AG04449 (cell line): ENCODE data around the gene FGF21.
"Not testable (repeated sequence)": the region's sequence is repeated elsewhere in the genome, so short reads cannot be mapped to it uniquely, and the experiment has no call there.

Experiments
- CTCF ChIA-PET: fragments of 350-600 bp; formaldehyde crosslinking; extraction: SDS; loops from one replicate; lab custom pipeline; 2021; ENCODE audit warnings: antibody characterized with exemption; lab: Yijun Ruan, JAX
- POLR2A ChIA-PET: fragments of 400-600, 350-600 bp; formaldehyde crosslinking; extraction: SDS; loops from one replicate; lab custom pipeline; 2020; ENCODE audit warnings: antibody characterized with exemption, inconsistent platforms; lab: Yijun Ruan, JAX
- DNase-seq: peaks from one replicate; pipeline ENCODE4 v3.0.0-alpha.2; 2010; ENCODE audit warnings: low read depth, low spot score
- H3K4me3 ChIP-seq: 2 replicates; pipeline ENCODE4 v1.5.1; 2011; ENCODE audit warnings: low read depth, mild to moderate bottlenecking, control low read depth, low read length
- TF ChIP-seq, protein P1 (sequence below): IDR thresholded peaks from one replicate; pipeline ENCODE4 v1.5.1; 2011; ENCODE audit warnings: mild to moderate bottlenecking, moderate library complexity, low read length, control low read depth, inconsistent platforms; ENCODE audit not compliant: insufficient read depth; ENCODE audit errors: missing control alignments

The FGF21 gene

DNA sequence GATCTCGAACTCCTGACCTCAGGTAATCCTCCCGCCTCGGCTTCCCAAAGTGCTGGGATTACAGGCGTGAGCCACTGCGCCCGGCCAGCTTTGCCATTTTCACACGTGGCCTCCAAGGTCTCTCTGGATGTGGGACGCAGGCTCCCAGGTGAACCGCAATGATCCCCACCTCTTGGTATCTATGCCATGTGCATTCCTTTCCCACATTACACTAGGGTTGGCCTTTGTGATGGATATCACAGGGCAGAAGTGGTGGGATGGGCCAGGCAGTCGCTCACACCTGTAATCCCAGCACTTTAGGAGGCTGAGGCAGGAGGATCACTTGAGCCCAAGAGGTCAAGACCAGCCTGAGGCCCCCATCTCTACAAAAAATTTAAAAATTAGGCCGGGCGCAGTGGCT is 22.4 kb downstream of the FGF21 start:
- no peak for DNase-seq
- ChIA-PET POLR2A (no interaction called here), CTCF (interaction anchor here (1.0 to 23.0 kb wide), 4 partner anchors 10 to 215 kb away, joined by 3 to 737 read pairs (median 11); partner anchors contain the start of gene HSD17B14)
- TF ChIP-seq, protein P1, sequence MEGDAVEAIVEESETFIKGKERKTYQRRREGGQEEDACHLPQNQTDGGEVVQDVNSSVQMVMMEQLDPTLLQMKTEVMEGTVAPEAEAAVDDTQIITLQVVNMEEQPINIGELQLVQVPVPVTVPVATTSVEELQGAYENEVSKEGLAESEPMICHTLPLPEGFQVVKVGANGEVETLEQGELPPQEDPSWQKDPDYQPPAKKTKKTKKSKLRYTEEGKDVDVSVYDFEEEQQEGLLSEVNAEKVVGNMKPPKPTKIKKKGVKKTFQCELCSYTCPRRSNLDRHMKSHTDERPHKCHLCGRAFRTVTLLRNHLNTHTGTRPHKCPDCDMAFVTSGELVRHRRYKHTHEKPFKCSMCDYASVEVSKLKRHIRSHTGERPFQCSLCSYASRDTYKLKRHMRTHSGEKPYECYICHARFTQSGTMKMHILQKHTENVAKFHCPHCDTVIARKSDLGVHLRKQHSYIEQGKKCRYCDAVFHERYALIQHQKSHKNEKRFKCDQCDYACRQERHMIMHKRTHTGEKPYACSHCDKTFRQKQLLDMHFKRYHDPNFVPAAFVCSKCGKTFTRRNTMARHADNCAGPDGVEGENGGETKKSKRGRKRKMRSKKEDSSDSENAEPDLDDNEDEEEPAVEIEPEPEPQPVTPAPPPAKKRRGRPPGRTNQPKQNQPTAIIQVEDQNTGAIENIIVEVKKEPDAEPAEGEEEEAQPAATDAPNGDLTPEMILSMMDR: no peak
- H3K4me3 ChIP-seq: no peak overlapping the region

- no peak overlapping the region for H3K4me3 ChIP-seq
- no peak for DNase-seq
- POLR2A ChIA-PET: no interaction called here
- TF ChIP-seq, protein P1: no peak
- CTCF ChIA-PET: interaction anchor here (0.6 to 23.0 kb wide), 7 partner anchors 7 to 214 kb away, joined by 3 to 737 read pairs (median 4); partner anchors contain the start of genes GYS1, HSD17B14, IZUMO1 and RUVBL2
These were observed 24.3 kb downstream of the FGF21 start for GRCh38 chr19:48779636-48780035.

GRCh38 chr19:48780631-48781391 is 25.5 kb downstream of the FGF21 start:
- ChIA-PET POLR2A (no interaction called here), CTCF (interaction anchor here (0.9 to 23.0 kb wide), 5 partner anchors 7 to 213 kb away, joined by 3 to 737 read pairs (median 11); partner anchors contain the start of genes GYS1, HSD17B14 and RUVBL2)
- TF ChIP-seq, protein P1: no peak
- DNase-seq: no peak
- no peak overlapping the region for H3K4me3 ChIP-seq

DNA sequence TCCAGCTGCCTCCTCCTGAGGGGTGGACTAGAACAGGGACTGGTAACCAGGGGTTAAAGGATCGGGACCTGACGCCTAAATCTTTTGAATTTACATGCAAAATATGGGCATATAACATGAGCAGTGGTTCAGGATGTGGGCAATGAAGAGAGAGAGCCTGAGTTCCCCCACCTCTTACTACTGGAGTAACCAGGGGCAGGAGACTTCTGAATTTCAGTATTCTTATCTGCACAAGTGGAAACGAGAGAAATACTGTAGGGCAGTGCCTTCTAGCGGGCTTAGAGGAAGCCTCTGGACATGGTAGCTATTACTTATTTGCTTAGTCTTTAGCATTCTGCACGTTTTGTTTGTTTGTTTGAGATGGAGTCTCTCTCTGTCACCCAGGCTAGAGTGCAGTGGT is 29.2 kb downstream of the FGF21 start:
- TF ChIP-seq, protein P1: no peak
- ChIA-PET CTCF (interaction anchor here (0.7 to 23.0 kb wide), 8 partner anchors 12 to 186 kb away, joined by 3 to 737 read pairs (median 38); partner anchors contain the start of genes CA11, HSD17B14 and NTN5), POLR2A (interaction anchor here (0.7 kb wide), 1 partner anchor 60 kb away, joined by 3 read pairs; no protein-coding TSS in a partner anchor)
- H3K4me3 ChIP-seq: no peak overlapping the region
- no peak for DNase-seq

DNA sequence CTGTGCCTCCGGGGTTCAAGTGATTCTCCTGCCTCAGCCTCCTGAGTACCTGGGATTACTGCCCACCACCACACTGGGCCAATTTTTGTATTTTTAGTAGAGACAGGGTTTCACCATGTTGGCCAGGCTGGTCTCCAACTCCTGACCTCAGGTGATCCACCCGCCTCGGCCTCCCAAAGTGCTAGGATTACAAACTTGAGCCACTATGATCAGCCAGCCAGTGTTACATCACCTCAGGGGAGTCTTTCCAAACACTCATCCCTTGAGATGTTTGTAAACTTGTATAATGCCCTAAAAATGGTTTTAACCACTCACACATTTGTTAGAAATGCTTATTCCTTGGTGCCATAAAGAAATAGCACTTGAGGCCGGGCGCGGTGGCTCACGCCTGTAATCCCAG is 31.1 kb downstream of the FGF21 start:
- POLR2A ChIA-PET: not testable (repeated sequence)

GRCh38 chr19:48787331-48787730 is 32.0 kb downstream of the FGF21 start:
- not testable (repeated sequence) for H3K4me3 ChIP-seq, DNase-seq
- ChIA-PET POLR2A (interaction anchor here (1.6 kb wide), 1 partner anchor 180 kb away, joined by 8 read pairs; no protein-coding TSS in a partner anchor), CTCF (interaction anchor here (0.7 to 23.0 kb wide), 47 partner anchors 9 to 616 kb away, joined by 3 to 737 read pairs (median 6); partner anchors contain the start of genes BCAT2, CA11, FAM83E and GYS1)

More for the DNA sequence above, 31.1 kb downstream of the FGF21 start:
- CTCF ChIA-PET: interaction anchor here (0.7 to 23.0 kb wide), 8 partner anchors 7 to 206 kb away, joined by 3 to 737 read pairs (median 39); partner anchors contain the start of genes CA11, GYS1, HSD17B14 and NTN5
- not testable (repeated sequence) for DNase-seq, H3K4me3 ChIP-seq

DNA sequence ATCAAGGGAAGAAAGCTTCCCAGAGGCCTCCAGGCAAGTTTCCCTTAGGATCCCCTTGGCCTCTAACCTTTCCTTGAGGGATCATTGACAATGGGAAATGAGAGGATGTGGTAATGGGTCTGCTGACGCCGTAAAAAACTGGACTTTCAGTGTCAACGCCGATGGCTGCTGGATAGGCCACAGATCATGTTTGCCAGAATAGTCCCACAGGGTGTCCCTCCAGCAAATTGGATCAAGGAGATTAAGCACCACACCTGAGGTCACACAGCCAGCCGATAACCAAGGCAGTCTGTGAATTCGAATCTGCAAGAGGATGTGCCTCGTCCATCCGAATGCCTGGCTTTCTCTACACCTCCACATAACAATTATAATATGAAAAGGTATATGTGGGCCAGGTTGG is 37.9 kb downstream of the FGF21 start:
- no peak overlapping the region for H3K4me3 ChIP-seq
- TF ChIP-seq, protein P1: no peak
- ChIA-PET POLR2A (no interaction called here), CTCF (interaction anchor here (2.0 to 23.0 kb wide), 6 partner anchors 8 to 177 kb away, joined by 7 to 737 read pairs (median 52); partner anchors contain the start of genes BCAT2 and HSD17B14)
- no peak for DNase-seq
